Left lung (tissue), 10 donors: ENCODE measurements around the gene ZNF275. TPM values are rescaled to one million over a fixed set of nuclear protein-coding genes. Genes with fewer than 3 reads are reported as not detected.

Source experiments
- ATAC-seq: fragments of 200-7000 bp; cut with Tn5 transposase; one replicate; pipeline ENCODE4 v1.9.1; 2020; ENCODE audit warnings: moderate library complexity
- DNase-seq, 4 donors: peaks; one replicate each; pipeline ENCODE4 v3.0.0-alpha.2; 2013 to 2020
- H3K27ac ChIP-seq, 2 donors: fragments of 200-600 bp; sonication (generic) in 1 of 2; one replicate each; pipeline versions ENCODE4 v1.5.0 to v1.8.0; 2020 to 2021
- H3K27me3 ChIP-seq, 2 donors: fragments of 200-600 bp; sonication (generic) in 1 of 2; one replicate each; pipeline versions ENCODE4 v1.5.0 to v1.8.0; 2020 to 2021
- H3K36me3 ChIP-seq, 2 donors: fragments of 200-600 bp; sonication (generic) in 1 of 2; one replicate each; pipeline versions ENCODE4 v1.5.0 to v1.8.0; 2020 to 2021
- H3K4me1 ChIP-seq, 2 donors: fragments of 200-600 bp; one replicate each; pipeline ENCODE4 v1.8.0; 2021
- H3K4me3 ChIP-seq, 2 donors: fragments of 200-600 bp; sonication (generic) in 1 of 2; one replicate each; pipeline versions ENCODE4 v1.5.0 to v1.8.0; 2020 to 2021; ENCODE audit warnings: mild to moderate bottlenecking in 1 of 2
- H3K9me3 ChIP-seq, 2 donors: fragments of 200-600 bp; sonication (generic) in 1 of 2; one replicate each; pipeline versions ENCODE4 v1.5.0 to v1.8.0; 2020 to 2021
- intact Hi-C, 2 donors: fragments of 100-400 bp; cut with DNase I; formaldehyde crosslinking; loops; one replicate each; pipeline versions ENCODE4 v1.11.2 to v1.14.2; 2022
- polyA plus RNA-seq, 6 donors: library from polyadenylated mRNA; unstranded; fragments of 120-200 nt; gene quantifications; one replicate each; pipeline ENCODE4 v1.2.1, GENCODE V29; 2013; ENCODE audit not compliant: insufficient read length in 6 of 6
- total RNA-seq, 2 donors: library from RNA; stranded (reverse); fragmentation: NEBNext Ultra II Directional; extraction: Animal tissue kit (Norgen Biotek cat#: 25700); gene quantifications; one replicate each; pipeline ENCODE4 v1.2.1, GENCODE V29; 2021
- TF ChIP-seq, protein P1 (sequence below), 2 donors: fragments of 200-600 bp; sonication (generic) in 1 of 2; IDR thresholded peaks; one replicate each; pipeline versions ENCODE4 v1.5.0 to v1.8.0; 2021; ENCODE audit warnings: antibody characterized with exemption in 2 of 2
- donor health status: DM: no; HTN: yes; CAD: no.
- donor health status: DM: no; HTN: no; CAD: no.

ZNF275 gene
- total and polyA plus RNA-seq, 8 donors, result 7.6 to 18.6 (median 15.8) TPM

DNA sequence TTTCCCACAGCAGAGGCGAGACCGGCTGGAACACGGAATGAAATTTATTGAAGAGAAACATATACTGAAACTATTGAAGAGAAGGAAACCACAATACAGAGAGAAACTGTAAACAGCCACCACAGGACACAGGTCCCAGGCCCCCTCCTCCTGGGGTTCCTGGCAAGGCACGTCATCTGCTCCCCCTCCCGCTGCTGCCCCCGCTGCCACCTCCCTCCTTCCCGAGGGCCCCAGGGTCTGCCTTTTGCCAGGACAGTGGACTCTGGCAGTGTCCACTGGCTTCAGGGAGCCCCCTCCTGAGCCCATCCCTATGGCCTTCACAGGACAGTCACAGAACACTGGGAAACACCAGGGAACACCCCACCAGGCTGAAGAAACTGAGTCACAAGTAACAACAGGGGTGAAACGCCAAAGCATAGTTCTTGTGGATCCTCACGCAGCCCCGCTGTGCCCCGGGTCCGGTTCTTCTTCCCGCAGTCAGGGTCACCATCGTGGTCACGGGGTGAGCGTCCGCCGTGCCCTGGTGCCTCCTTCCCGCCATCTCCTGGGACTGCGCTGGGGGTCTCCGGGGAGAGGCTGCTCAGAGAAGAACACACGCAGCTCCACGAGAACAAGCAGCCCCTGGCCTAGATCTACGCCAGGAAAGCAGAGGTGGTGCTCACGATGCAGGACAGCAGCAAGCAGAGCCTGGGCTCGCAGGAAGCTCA is 61.8 kb downstream of the ZNF275 start:
- H3K4me3 ChIP-seq, result no peak overlapping the region

DNA sequence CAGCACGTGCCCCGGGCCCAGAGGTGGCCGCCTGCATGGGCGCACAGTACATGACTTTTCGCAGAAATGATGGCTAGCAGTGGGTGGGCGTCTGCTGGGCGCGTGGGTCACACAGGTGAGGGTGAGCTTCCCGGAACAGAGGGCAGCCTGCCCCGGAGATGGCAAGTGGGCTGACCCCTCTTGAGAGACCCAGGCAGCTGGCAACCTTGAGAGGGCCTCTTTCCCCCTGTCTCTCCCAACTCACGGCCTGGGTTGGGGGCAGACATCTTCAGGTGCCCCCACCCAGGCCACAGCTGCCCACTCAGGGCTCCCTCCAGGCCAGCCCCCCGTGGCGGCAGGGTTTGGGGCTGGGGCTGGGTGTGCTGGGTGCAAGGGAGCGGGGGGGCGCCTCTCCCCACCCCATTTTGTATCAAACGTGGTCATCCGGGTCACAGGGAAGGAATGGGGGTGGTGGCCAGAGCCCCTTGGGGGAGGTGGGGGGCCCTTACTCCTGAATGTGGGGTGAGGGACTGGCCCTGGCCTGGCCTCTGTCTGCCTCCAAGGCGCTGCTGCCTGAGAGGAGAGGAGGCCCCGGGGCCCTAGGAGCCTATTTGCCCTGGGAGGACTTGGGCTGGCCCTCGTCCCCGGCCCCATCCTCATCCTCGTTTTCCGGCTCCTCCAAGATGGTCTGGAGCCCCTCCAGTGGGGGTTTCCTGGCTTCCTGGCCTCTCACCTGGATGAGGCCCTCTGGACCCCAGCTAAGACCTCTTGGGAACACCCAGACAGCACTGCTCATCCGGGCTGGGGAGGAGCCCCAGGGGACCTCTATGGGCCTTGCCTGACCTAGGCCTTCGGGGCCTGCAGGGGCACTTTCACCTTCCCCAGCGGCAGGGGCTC is 62.6 kb downstream of the ZNF275 start:
- Histone ChIP-seq H3K9me3 (no peaks in the 10 kb centered on the region), H3K4me1 (no peaks in the 10 kb centered on the region), H3K27me3 (peaks cover 0 to 6% of the 10 kb centered on the region in 2 donors), H3K36me3 (no peaks in the 10 kb centered on the region), H3K4me3 (no peak overlapping the region), H3K27ac (no peak overlapping the region)
- TF ChIP-seq, protein P1, sequence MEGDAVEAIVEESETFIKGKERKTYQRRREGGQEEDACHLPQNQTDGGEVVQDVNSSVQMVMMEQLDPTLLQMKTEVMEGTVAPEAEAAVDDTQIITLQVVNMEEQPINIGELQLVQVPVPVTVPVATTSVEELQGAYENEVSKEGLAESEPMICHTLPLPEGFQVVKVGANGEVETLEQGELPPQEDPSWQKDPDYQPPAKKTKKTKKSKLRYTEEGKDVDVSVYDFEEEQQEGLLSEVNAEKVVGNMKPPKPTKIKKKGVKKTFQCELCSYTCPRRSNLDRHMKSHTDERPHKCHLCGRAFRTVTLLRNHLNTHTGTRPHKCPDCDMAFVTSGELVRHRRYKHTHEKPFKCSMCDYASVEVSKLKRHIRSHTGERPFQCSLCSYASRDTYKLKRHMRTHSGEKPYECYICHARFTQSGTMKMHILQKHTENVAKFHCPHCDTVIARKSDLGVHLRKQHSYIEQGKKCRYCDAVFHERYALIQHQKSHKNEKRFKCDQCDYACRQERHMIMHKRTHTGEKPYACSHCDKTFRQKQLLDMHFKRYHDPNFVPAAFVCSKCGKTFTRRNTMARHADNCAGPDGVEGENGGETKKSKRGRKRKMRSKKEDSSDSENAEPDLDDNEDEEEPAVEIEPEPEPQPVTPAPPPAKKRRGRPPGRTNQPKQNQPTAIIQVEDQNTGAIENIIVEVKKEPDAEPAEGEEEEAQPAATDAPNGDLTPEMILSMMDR (IDR thresholded peaks at IDR 0.05), result no peak
- intact Hi-C loops, result no loop called here
- ATAC-seq (no peak), DNase-seq (no peak)

More for the DNA sequence above, 61.8 kb downstream of the ZNF275 start:
- Histone ChIP-seq H3K4me1 (no peaks in the 10 kb centered on the region), H3K27me3 (peaks cover 0 to 6% of the 10 kb centered on the region in 2 donors), H3K36me3 (no peaks in the 10 kb centered on the region), H3K27ac (no peak overlapping the region), H3K9me3 (no peaks in the 10 kb centered on the region)
- TF ChIP-seq, protein P1 (IDR thresholded peaks at IDR 0.05), result no peak
- intact Hi-C loops, result no loop called here
- ATAC-seq (no peak), DNase-seq (no peak)

DNA sequence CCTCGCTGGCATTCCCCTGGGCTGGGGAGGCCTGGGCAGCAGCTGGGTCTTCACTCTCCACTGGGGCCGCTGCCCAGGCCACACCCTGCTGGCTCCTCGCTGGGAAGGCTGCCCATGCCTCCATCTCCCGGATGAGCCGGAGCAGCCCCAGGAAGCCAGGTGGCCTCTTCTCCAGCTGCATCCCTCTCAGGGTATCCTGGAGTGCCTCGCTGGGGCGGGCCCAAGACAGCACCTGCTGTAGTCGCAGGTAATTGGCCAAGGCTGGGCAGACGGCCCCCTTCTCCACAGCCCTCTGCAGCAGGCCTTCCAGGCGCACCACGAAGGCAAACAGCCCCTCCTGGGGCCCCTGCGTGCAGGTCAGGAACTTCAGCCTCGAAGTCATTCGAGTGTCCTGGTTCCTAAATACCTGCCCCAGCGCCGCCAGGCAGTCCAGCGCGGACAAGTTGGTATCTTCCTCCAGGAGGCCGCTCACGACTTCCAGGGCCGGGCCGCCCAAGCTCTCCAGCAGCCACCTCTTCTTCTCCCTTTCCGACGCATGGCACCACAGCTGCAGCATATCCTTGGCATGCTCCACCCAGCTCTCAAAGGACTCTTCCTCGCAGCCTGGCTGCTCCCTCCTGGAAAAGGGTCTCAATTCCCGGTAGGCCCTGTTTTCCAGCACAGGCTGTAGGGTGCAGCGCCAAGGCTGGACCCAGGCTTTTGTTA is 63.5 kb downstream of the ZNF275 start:
- intact Hi-C loops, result no loop called here
- H3K27me3 ChIP-seq, result peaks cover 0 to 6% of the 10 kb centered on the region in 2 donors
- DNase-seq (no peak), ATAC-seq (no peak)
- H3K36me3 ChIP-seq, result no peaks in the 10 kb centered on the region
- no peak overlapping the region for H3K27ac ChIP-seq
- no peaks in the 10 kb centered on the region for H3K4me1 ChIP-seq
- TF ChIP-seq, protein P1 (IDR thresholded peaks at IDR 0.05), result no peak
- no peaks in the 10 kb centered on the region for H3K9me3 ChIP-seq
- H3K4me3 ChIP-seq, result no peak overlapping the region

DNA sequence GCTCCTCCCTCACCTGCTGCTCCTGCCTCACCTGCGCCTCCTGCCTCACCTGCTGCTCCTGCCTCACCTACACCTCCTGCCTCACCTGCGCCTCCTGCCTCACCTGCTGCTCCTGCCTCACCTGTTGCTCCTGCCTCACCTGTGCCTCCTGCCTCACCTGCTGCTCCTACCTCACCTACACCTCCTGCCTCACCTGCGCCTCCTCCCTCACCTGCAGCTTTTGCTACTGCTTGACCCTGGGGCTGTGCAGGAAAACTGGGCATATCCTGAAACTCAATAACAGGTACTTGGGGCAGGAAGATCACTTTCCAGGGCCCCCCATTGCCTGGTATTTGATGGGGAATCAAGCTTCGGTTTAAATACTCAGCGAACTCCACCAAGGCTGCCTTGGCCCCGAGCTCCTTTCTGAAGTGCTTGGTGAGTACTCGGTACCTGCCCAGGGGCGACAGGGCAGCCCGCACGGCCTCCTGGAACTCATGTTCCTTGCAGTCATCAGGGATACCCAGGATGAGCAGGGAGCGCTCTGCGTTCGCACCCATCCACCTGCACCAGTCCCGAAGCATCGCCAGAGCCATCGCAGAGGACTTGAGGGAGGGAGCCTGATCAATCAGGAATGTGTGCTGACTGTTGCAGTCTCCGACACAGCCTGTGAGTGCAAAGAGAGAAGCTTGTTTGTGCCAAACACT is 64.5 kb downstream of the ZNF275 start:
- TF ChIP-seq, protein P1 (IDR thresholded peaks at IDR 0.05), result no peak
- H3K4me1 ChIP-seq, result no peaks in the 10 kb centered on the region
- peaks cover 0 to 6% of the 10 kb centered on the region in 2 donors for H3K27me3 ChIP-seq
- intact Hi-C loops, result no loop called here
- H3K9me3 ChIP-seq, result no peaks in the 10 kb centered on the region
- H3K36me3 ChIP-seq, result no peaks in the 10 kb centered on the region
- no peak overlapping the region for H3K27ac ChIP-seq
- DNase-seq (no peak), ATAC-seq (no peak)
- no peak overlapping the region for H3K4me3 ChIP-seq
